ENCODE data around the gene COMMD1.

DNA sequence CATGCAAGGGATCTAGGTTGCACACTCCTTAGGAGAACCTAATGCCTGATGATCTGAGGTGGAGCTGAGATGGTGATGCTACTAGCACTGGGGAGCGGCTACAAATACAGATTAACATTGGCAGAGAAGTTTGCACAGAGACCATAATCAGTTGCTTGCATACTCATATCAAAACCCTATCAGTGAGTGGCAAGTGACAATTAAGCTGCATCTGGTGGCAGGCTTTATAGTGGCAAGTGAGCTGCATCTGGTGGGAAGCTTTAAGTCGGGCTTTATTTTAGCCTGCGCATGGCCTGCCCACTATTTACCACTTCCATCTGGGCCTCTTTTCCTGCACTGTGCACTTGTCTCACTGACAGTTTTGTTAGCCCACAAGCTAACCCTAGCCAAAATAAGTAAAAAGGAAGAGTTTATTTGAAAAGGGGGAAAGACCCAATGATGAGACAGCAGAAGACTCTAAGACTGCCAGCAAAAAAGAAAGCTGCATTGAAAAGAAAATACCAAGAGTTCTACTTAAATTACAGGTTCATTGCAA, 149.5 kb downstream of the COMMD1 start:
- TF ChIP-seq, protein P1, sequence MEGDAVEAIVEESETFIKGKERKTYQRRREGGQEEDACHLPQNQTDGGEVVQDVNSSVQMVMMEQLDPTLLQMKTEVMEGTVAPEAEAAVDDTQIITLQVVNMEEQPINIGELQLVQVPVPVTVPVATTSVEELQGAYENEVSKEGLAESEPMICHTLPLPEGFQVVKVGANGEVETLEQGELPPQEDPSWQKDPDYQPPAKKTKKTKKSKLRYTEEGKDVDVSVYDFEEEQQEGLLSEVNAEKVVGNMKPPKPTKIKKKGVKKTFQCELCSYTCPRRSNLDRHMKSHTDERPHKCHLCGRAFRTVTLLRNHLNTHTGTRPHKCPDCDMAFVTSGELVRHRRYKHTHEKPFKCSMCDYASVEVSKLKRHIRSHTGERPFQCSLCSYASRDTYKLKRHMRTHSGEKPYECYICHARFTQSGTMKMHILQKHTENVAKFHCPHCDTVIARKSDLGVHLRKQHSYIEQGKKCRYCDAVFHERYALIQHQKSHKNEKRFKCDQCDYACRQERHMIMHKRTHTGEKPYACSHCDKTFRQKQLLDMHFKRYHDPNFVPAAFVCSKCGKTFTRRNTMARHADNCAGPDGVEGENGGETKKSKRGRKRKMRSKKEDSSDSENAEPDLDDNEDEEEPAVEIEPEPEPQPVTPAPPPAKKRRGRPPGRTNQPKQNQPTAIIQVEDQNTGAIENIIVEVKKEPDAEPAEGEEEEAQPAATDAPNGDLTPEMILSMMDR (IDR thresholded peaks at IDR 0.05), result no peak
- TF ChIP-seq POLR2AphosphoS5 (IDR thresholded peaks at IDR 0.05; ENCODE audit: low read depth, low read length), result no peak
- TF ChIP-seq TAF1 (IDR thresholded peaks at IDR 0.05; ENCODE audit: borderline replicate concordance, low read depth, low read length), result no peak
- TF ChIP-seq RAD21 (IDR thresholded peaks at IDR 0.05; ENCODE audit: low read length), result no peak
- TF ChIP-seq MXI1 (IDR thresholded peaks at IDR 0.05; ENCODE audit: low read depth, low read length), result no peak
- TF ChIP-seq, protein P2, sequence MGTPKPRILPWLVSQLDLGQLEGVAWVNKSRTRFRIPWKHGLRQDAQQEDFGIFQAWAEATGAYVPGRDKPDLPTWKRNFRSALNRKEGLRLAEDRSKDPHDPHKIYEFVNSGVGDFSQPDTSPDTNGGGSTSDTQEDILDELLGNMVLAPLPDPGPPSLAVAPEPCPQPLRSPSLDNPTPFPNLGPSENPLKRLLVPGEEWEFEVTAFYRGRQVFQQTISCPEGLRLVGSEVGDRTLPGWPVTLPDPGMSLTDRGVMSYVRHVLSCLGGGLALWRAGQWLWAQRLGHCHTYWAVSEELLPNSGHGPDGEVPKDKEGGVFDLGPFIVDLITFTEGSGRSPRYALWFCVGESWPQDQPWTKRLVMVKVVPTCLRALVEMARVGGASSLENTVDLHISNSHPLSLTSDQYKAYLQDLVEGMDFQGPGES (IDR thresholded peaks at IDR 0.05; ENCODE audit: low read depth, low read length), result no peak
- TF ChIP-seq, protein P3, sequence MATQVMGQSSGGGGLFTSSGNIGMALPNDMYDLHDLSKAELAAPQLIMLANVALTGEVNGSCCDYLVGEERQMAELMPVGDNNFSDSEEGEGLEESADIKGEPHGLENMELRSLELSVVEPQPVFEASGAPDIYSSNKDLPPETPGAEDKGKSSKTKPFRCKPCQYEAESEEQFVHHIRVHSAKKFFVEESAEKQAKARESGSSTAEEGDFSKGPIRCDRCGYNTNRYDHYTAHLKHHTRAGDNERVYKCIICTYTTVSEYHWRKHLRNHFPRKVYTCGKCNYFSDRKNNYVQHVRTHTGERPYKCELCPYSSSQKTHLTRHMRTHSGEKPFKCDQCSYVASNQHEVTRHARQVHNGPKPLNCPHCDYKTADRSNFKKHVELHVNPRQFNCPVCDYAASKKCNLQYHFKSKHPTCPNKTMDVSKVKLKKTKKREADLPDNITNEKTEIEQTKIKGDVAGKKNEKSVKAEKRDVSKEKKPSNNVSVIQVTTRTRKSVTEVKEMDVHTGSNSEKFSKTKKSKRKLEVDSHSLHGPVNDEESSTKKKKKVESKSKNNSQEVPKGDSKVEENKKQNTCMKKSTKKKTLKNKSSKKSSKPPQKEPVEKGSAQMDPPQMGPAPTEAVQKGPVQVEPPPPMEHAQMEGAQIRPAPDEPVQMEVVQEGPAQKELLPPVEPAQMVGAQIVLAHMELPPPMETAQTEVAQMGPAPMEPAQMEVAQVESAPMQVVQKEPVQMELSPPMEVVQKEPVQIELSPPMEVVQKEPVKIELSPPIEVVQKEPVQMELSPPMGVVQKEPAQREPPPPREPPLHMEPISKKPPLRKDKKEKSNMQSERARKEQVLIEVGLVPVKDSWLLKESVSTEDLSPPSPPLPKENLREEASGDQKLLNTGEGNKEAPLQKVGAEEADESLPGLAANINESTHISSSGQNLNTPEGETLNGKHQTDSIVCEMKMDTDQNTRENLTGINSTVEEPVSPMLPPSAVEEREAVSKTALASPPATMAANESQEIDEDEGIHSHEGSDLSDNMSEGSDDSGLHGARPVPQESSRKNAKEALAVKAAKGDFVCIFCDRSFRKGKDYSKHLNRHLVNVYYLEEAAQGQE (IDR thresholded peaks at IDR 0.05; ENCODE audit: low read depth, low read length), result no peak
- TF ChIP-seq RCOR1 (IDR thresholded peaks at IDR 0.05; ENCODE audit: low read length), result no peak
